GM19025 (cell line): Measurements from ENCODE around the gene OTOA.
"Not testable (repeated sequence)": the region's sequence is repeated elsewhere in the genome, so short reads cannot be mapped to it uniquely, and the experiment has no call there.

Experiments
- ATAC-seq: cut with Tn5 transposase; IDR thresholded peaks from one replicate; pipeline ENCODE4 v1.9.1; 2021; ENCODE audit warnings: mild to moderate bottlenecking, low read depth, moderate library complexity; ENCODE audit not compliant: unreplicated experiment

OTOA gene

GRCh38 chr16:21663889-21664647 lies at the start of gene OTOA:
OTOA (plus strand) TSS chr16:21663968; CDS start chr16:21678515, 14,547 bp downstream.
- no peak for ATAC-seq

GRCh38 chr16:21614896-21615295 lies 48.9 kb upstream of the OTOA start:
- ATAC-seq, result no peak

- ATAC-seq, result no peak
Measured at GRCh38 chr16:21617607-21618006, 46.2 kb upstream of the OTOA start.

DNA sequence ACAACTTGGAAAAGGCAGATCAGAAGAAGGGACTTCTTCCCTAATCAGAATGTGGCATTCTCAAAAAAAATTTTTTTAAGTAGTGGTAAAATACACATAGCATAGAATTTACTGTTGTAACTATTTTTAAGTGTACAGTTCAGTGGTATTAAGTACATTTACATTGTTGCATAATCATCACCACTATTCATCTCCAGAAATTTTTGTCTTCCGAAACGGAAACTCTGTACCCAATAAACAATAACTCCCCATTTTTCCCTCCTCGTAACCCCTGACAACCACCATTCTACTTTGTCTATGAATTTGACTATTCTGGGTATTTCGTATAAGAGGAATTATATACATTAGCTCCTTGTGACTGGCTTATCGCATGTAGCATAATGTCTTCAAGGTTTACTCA lies 45.5 kb upstream of the OTOA start:
- ATAC-seq, result no peak

GRCh38 chr16:21619765-21620425 lies 43.9 kb upstream of the OTOA start:
- no peak for ATAC-seq

DNA sequence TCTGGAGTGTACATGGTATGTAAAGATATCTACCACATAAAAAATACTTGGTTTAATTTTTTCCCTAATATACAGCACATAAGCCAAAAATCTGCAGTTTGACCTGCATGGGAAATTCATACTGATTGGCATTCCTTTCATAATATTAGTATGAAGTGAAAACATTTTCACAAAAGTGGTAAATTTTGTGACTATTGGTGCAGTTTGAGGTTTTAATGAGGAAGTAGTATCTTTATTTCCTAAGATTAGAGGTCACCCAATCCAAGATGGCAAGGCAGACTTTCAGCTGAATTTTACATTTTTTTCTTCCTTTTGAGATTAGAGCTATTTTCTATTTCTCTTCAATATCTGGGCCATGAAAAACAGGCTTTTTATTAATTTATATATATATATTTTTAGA lies 43.2 kb upstream of the OTOA start:
- ATAC-seq, result no peak

DNA sequence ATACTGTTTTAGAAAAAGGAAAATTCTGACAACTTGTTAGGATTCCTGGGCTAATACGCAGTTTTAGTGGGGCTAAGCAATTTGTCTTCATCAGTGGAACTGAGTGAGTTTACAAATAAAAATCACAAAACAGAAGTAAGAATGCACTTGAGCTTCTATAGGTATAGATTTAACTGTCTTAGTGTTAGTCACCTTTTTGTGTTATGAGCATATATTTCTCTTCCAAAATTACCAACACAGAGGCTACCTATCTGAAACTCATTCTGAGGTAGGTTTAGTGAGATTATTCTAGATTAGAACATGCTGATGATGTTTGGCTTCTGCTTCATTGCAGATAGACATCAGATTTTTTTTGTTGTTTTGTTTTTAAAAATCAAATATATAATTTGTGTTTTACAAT lies 41.2 kb upstream of the OTOA start:
- no peak for ATAC-seq

- no peak for ATAC-seq
Measured at GRCh38 chr16:21625026-21625425, 38.7 kb upstream of the OTOA start.

- ATAC-seq, result no peak
Measured at GRCh38 chr16:21626659-21627277, 37.0 kb upstream of the OTOA start.

- ATAC-seq, result no peak
Measured at GRCh38 chr16:21628121-21628726, 35.5 kb upstream of the OTOA start.

- ATAC-seq, result no peak
Measured at GRCh38 chr16:21628772-21629171, 35.0 kb upstream of the OTOA start.

DNA sequence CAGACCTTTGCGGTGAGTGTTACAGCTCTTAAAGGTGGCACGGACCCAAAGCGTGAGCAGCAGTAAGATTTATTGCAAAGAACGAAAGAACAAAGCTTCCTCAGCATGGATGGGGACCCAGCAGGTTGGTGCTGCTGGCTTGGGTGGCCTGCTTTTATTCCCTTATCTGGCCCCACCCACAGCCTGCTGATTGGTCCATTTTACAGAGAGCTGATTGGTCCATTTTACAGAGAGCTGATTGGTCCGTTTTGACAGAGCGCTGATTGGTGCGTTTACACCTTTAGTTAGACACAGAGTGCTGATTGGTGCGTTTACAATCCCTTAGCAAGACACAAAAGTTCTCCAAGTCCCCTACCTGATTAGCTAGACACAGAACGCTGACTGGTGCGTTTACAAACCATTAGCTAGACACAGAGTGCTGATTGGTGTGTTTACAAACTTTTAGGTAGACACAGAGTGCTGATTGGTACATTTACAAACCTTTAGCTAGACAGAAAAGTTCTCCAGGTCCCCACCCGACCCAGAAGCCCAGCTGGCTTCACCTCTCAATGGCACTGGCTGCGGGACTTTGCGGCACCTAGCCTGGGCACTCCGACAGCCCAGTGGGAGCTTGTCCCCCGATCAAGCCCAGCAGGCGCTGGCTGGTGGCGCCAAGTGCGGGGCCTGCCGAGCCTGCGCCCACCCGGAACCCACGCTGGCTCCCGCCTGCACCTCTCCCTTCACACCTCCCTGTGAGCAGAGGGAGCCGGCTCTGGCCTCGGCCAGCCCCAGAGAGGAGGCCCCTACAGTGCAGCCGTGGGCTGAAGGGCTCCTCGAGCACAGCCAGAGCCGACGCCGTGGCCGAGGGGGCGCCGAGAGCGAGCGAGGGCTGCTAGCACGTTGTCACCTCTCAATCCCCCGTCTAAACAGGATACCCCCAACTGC lies 33.9 kb upstream of the OTOA start:
- not testable (repeated sequence) for ATAC-seq

GRCh38 chr16:21630866-21631265 lies 32.9 kb upstream of the OTOA start:
- ATAC-seq, result not testable (repeated sequence)

- not testable (repeated sequence) for ATAC-seq
Measured at GRCh38 chr16:21631376-21631775, 32.4 kb upstream of the OTOA start.

DNA sequence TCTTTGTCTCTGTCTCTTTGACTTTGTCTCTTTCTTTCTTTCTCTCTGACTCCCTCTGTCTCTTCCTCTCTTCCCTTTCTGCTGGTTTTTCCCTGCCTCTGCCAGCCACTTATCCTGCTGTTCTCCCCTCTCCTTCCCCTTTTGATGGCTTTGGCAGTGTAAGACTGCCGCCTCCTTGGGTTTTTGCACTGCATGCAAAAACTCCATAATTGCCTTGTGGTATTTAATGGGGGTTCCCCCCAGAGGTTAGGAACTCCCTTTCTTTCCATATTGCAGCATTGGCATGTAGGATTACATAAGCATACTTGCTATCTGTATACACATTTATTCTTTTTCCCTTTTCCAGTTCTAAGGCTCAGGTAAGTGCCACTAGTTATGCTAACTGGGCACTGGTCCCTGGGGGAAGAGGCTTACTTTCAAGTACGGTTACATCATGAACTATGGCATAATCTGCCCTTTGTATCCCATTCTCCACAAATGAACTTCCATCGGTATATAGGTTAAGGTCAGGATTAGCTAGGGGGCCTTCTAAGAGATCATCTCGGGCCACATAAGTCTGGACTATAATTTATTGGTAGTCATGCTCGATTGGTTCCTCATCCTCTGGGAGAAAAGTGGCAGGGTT lies 31.7 kb upstream of the OTOA start:
- not testable (repeated sequence) for ATAC-seq

DNA sequence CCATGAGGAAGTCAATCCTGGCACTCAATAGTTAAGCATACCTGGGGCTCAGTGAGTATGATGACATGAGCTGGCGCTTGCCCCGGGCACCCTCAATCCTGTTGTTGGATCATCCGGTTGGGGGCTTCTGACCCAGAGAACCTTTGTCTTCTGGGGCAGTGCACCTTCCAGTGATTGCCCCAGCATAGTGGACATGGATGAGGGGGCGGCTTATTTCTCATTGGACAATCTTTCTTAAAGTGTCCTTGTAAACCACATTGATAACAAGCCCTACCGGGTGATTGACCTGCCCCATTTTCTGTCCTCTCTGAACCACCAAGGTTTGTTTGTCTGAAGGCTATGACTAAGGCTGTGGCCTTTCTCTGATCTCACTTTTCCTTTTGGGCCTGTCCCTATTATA lies 29.6 kb upstream of the OTOA start:
- no peak for ATAC-seq

DNA sequence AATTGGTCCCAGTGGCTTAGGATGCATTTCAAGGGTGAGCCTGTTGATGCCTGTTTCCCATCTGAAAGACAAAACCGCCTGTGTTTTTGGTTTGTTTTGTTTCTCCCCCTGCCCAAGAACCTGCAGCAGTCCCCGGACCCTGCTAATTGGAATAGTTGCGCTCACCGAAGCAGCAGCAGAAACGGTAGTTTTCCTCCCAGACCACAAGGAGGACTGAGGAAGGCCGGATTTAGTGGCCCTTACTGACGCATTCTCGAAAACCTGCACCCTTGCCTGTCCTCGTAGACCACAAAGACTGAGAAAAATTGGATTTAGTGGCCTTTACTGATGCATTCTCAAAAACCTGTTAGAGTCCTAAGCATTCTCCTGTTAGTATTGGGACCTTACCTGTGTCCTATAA lies 28.1 kb upstream of the OTOA start:
- not testable (repeated sequence) for ATAC-seq

DNA sequence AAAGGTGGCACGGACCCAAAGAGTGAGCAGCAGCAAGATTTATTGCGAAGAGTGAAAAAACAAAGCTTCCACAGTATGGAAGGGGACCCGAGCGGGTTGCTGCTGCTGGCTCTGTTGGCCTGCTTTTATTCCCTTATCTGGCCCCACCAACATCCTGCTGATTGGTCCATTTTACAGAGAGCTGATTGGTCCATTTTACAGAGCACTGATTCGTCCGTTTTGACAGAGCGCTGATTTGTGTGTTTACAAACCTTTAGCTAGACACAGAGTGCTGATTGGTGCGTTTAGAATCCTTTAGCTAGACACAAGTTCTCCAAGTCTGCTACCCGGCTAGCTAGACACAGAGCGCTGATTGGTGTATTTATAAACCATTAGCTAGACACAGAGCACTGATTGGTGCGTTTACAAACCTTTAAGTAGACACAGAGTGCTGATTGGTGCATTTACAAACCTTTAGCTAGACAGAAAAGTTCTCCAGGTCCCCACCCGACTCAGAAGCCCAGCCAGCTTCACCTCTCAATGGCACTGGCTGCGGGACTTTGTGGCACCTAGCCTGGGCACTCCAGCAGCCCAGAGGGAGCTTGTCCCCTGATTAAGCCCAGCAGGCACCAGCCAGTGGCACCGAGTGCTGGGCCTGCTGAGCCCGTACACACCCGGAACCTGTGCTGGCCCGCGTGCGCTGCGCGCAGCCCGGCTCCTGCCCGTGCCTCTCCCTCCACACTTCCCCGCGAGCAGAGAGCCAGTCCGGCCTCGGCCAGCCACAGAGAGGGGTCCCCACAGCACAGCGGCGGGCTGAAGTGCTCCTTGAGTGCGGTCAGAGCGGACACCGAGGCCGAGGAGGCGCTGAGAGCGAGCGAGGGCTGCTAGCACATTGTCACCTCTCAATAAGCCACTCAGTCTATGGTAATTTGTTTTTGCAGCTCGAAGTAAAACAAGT lies 26.5 kb upstream of the OTOA start:
- no peak for ATAC-seq

- ATAC-seq, result no peak
Measured at GRCh38 chr16:21638573-21638975, 25.2 kb upstream of the OTOA start.
